HG03196 (cell line): ENCODE data around the gene ZBTB7C.

Experiments
- ATAC-seq: cut with Tn5 transposase; IDR thresholded peaks from one replicate; pipeline ENCODE4 v1.9.1; 2021; ENCODE audit not compliant: unreplicated experiment

Gene ZBTB7C

GRCh38 chr18:48100651-48101165 lies 308.5 kb downstream of the ZBTB7C start:
- ATAC-seq = no peak

- no peak for ATAC-seq
These were observed 309.0 kb downstream of the ZBTB7C start for GRCh38 chr18:48100165-48100575.

GRCh38 chr18:48099481-48100164 lies 309.6 kb downstream of the ZBTB7C start:
- ATAC-seq = no peak

- ATAC-seq = no peak
These were observed 310.6 kb downstream of the ZBTB7C start for GRCh38 chr18:48098538-48098937.

GRCh38 chr18:48098007-48098406 lies 311.2 kb downstream of the ZBTB7C start:
- ATAC-seq = no peak

- ATAC-seq = no peak
These were observed 313.5 kb downstream of the ZBTB7C start for GRCh38 chr18:48095726-48096125.

GRCh38 chr18:48093104-48093503 lies 316.1 kb downstream of the ZBTB7C start:
- ATAC-seq = no peak

- ATAC-seq = no peak
These were observed 317.2 kb downstream of the ZBTB7C start for GRCh38 chr18:48091869-48092497.

- ATAC-seq = no peak
These were observed 318.5 kb downstream of the ZBTB7C start for GRCh38 chr18:48090702-48091101.

GRCh38 chr18:48090021-48090420 lies 319.2 kb downstream of the ZBTB7C start:
- no peak for ATAC-seq

- ATAC-seq = no peak
These were observed 323.2 kb downstream of the ZBTB7C start for GRCh38 chr18:48085781-48086487.

- no peak for ATAC-seq
These were observed 324.3 kb downstream of the ZBTB7C start for GRCh38 chr18:48084858-48085257.

GRCh38 chr18:48084041-48084757 lies 325.0 kb downstream of the ZBTB7C start:
- ATAC-seq = no peak

- ATAC-seq = no peak
These were observed 328.6 kb downstream of the ZBTB7C start for GRCh38 chr18:48080546-48080945.

- no peak for ATAC-seq
These were observed 329.3 kb downstream of the ZBTB7C start for GRCh38 chr18:48079885-48080284.

GRCh38 chr18:48078448-48078847 lies 330.7 kb downstream of the ZBTB7C start:
- ATAC-seq = no peak

GRCh38 chr18:48077291-48077690 lies 331.9 kb downstream of the ZBTB7C start:
- ATAC-seq = no peak

GRCh38 chr18:48076461-48076860 lies 332.7 kb downstream of the ZBTB7C start:
- no peak for ATAC-seq

- no peak for ATAC-seq
These were observed 333.5 kb downstream of the ZBTB7C start for GRCh38 chr18:48075707-48076093.

GRCh38 chr18:48074929-48075706 lies 334.1 kb downstream of the ZBTB7C start:
- ATAC-seq = no peak
